GM12872 (cell line): Measurements from ENCODE around the gene DOK5.

Experiments used
- CTCF ChIP-seq: IDR thresholded peaks from 3 replicates; pipeline ENCODE4 v1.5.1; 2011; ENCODE audit warnings: low read depth, mild to moderate bottlenecking, low read length, moderate library complexity; ENCODE audit not compliant: insufficient read depth

Gene DOK5

GRCh38 chr20:54642864-54643667 is 167.7 kb downstream of the DOK5 start:
- no peak for TF ChIP-seq CTCF

GRCh38 chr20:54643761-54644160 is 168.4 kb downstream of the DOK5 start:
- no peak for TF ChIP-seq CTCF

GRCh38 chr20:54645445-54646155 is 170.2 kb downstream of the DOK5 start:
- no peak for TF ChIP-seq CTCF

GRCh38 chr20:54646156-54646517 is 170.7 kb downstream of the DOK5 start:
- TF ChIP-seq CTCF: no peak

- TF ChIP-seq CTCF: no peak
Observed at GRCh38 chr20:54648421-54649142, 173.2 kb downstream of the DOK5 start.

GRCh38 chr20:54649511-54649962 is 174.1 kb downstream of the DOK5 start:
- peak; percentile 80 for TF ChIP-seq CTCF

- TF ChIP-seq CTCF: no peak
Observed at GRCh38 chr20:54650052-54650719, 174.8 kb downstream of the DOK5 start.
